HG02885 (cell line): ENCODE results near the gene GPR6.

Experiments used
- ATAC-seq: cut with Tn5 transposase; IDR thresholded peaks from one replicate; pipeline ENCODE4 v1.9.1; 2021; ENCODE audit warnings: mild to moderate bottlenecking; ENCODE audit not compliant: unreplicated experiment, poor library complexity

GPR6 gene

DNA sequence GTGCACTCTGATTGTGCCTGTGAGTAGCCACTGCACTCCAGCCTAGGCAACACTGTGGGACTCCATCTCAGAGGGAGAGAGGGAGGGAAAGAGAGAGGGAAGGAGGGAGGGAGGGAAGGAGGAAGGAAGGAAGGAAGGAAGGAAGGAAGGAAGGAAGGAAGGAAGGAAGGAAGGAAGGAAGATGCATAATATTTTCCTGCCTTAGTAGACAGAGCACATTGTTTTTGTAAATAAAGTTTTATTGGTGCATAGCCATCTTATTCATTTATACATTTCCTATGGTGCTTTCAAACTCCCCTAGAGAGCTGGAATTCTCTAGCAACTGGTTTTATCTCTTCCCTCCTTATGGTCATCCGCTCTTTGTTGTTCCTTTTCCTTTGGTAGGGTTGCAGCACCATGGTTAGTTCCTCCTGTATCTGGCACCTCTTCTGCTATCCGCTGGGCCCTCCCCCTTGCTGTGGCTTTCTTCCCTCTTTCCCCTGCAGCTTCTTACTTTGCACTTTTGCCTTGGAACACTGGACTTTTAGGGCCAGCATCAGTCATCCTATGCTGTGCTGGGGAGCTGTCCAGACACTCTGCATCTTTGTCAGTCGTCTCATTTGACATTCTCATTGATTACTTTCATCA, 20.2 kb downstream of the GPR6 start:
- no peak for ATAC-seq

DNA sequence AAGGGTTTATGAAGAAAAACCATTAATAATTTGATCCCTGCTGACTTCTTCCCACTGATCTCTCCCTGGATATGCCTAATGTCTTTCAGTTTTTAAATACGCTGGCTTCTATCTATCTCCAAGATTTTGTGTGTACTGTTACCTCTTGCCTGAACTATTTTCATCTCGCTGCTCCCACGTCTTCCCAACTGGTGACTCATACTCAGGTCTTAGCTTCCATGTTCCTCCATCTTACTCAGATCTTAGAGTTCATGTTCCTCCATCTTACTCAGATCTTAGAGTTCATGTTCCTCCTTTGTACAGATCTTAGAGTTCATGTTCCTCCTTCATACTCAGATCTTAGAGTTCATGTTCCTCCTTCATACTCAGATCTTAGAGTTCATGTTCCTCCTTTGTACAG, 21.6 kb downstream of the GPR6 start:
- ATAC-seq = no peak

DNA sequence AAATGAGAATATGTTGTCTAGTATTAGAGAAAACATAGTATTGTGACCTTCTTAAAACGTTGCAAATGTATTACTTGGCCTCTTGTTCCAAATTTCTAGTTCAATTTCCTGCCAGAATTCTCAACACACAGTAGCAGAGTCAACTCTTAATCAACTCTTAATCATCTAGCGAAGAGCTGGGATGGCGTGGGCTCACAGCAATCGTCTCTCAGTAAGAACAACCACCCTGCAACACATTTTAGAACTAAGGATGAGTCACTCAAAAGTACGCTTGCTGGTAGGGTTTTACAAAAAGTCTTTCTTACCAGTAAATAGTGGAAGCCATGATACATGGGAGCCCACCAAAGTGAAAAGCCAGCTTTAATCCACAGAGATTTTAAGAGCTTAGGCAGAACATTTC, 24.6 kb downstream of the GPR6 start:
- no peak for ATAC-seq

DNA sequence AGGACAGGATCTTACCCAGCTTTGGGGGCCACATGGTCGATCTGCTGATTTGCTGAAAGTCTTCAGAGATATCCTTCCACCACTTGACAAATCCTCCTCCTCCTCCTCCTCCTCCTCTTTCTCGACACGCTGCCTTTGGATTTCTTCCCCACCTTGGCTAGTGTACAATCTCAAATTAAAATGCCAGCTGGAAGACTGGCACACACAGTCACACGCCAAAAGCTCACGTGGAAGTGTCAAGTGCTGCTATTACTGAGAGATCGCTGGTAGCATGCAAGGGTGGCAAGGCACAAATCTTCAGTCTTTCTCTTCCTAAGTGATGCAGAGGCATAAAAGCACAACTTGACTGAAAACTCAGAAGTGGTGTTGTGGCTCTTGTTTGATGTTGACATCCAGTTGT, 35.3 kb downstream of the GPR6 start:
- no peak for ATAC-seq

DNA sequence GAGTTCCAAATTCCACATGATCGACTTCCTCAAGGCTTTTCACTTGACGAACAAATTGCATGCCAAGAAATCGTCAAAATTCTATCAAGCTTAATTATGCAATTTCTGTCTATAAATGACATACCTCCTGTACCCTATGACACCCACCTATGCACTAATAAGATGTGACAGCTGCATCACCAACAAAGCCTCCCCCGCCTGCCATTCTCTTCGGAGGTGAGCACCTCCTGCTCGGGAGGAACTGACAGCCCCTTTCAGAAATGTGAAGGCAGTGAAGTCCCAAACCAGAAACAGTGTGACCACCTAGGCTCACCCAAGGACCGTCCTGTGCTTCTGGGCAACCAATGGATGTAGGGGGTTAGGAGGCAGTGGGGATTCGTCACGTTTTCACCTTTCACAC, 37.1 kb downstream of the GPR6 start:
- no peak for ATAC-seq

DNA sequence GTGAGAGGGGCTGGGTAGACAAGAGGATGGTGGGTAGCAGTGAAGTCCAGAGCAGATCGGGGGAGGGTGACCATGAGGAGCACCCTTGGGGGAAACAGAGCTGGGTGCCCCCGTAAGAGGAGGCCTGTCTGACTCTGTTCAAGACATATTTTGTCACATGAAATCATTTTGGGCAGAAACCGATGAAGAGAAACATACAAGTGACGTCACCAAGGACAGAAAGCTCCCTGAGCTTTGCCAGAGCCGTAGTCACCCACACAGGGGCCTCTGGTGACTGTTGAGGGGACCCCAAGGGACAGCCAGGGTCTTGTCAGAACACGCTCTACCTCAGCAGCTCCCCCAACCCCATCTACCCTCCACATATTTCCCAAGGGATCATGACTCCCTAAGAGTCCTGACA, 39.2 kb downstream of the GPR6 start:
- ATAC-seq = no peak

DNA sequence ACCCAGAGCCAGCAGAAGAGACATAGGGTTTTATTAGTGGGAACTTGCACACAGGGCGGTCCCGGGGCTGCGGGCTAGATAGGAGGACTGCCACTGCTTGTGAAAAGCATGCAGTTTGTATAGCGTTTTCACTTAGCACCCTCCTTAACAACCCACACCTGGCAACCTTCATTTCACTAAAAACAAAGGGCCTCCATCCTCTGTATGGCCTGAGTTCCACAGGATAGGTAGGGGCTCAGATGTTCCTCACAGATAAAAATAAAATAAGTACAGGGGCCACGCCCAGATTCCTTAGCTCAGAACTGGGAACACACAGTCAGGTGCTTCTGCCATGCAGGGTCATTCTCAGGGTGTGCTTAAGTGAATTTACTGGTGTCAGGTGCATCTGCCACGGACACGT, 39.8 kb downstream of the GPR6 start:
- ATAC-seq = no peak

DNA sequence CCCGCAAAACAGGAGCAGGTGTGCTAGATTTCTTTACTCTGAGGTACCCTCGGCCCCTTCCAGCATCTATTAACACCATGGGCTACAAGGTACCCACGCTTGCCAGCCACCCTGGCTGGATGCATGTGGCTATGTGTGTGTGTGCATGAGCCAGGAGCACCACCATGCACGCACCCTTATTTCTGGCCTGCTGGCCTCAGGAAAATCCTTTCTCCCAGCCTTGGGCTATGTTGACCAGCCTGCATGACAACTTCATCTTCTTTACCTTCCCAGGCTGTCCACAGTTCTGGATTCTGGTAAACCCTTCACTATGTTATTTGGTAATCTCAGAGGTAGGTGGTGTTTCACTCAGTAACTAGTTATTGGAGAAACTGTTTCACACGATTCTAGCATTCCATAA, 40.4 kb downstream of the GPR6 start:
- ATAC-seq = no peak

DNA sequence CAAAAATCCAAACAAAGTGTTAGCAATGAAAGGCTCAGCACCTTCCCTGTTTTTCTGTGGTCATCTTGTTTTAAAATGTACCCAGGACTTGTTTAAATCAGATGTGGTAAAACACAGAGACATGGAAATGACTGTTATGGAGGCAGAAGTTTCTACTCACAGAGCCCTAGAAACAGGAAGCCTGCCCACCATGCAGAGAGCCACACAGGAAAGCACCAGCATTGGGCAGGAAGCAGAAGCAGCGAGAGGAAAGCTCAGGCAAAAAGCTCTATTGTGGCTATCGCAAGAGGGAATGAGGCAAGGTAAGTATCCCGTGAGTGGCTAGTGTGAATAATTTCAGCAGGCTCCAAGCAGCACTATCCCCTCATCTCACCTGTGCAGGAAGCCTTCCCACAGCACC, 42.8 kb downstream of the GPR6 start:
- no peak for ATAC-seq

DNA sequence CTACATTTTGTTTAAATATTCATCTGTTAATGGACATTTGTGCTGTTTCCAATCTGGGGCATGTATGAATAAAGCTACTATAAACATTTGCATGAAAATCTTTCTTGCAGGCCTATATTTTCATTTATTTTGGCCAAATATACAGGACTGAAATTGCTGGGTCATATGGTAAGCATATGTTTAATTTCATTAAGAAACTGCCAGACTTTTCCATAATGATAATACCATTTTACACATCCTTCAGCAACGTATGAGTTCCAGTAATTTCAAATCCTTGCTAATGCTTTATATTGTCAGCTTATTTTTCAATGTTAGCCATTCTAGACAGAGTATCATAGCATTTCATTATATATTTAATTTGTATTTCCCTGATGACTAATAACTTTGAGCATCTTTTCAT, 51.0 kb downstream of the GPR6 start:
- ATAC-seq = no peak
